GM12878 (cell line): ENCODE measurements around the gene TSHZ2. TPM values are rescaled to one million over a fixed set of nuclear protein-coding genes. Genes with fewer than 3 reads are reported as not detected.

Source experiments
- ATAC-seq: fragments of 200-7000 bp; cut with Tn5 transposase; 3 replicates; pipeline ENCODE4 v1.9.1; 2020; ENCODE audit warnings: mild to moderate bottlenecking, moderate library complexity
- BruUV-seq: library from RNA; stranded (reverse); fragments of 400-500 nt; replicated peaks from 2 replicates; lab custom pipeline; 2021; lab: Mats Ljungman, UMichigan
- CTCF ChIA-PET: fragments of 300-600 bp; sonication (Branson Sonifier 250); formaldehyde crosslinking; extraction: SDS; loops from one replicate; lab custom pipeline; 2021; ENCODE audit warnings: inconsistent platforms; lab: Yijun Ruan, JAX
- POLR2A ChIA-PET: fragments of 350-600 bp; formaldehyde crosslinking; extraction: SDS; loops from one replicate; lab custom pipeline; 2021; ENCODE audit warnings: inconsistent platforms; lab: Charles Lee
- RAD21 ChIA-PET: fragments of 300-600 bp; sonication (Branson Sonifier 250); formaldehyde crosslinking; loops from one replicate; lab custom pipeline; 2023; ENCODE audit warnings: antibody characterized with exemption; ENCODE audit not compliant: unreplicated experiment; lab: Charles Lee
- SMC1A ChIA-PET: fragments of 300-600 bp; sonication (Branson Sonifier 250); formaldehyde crosslinking; loops from one replicate; lab custom pipeline; 2023; ENCODE audit not compliant: unreplicated experiment, uncharacterized antibody; lab: Charles Lee
- DNase-seq: peaks from one replicate; pipeline ENCODE4 v3.0.0-alpha.2; 2011; ENCODE audit warnings: low read depth, low spot score
- FAIRE-seq: peaks from 3 replicates; lab custom pipeline; 2011; peaks lifted over from hg19 to GRCh38; lab: Jason Lieb, UNC
- H2AFZ ChIP-seq: 2 replicates; pipeline ENCODE4 v1.6.0; 2011; ENCODE audit warnings: low read depth, low read length, control low read depth; ENCODE audit not compliant: control insufficient read depth
- H3K27ac ChIP-seq: 2 replicates; pipeline ENCODE4 v1.5.1; 2011; ENCODE audit warnings: control low read depth; ENCODE audit not compliant: control insufficient read depth, insufficient read depth
- H3K27me3 ChIP-seq, 2 experiments: replicated peaks in 1 of 2; 2 replicates each; pipeline versions ENCODE4 v1.6.0 to v1.6.1; 2011; ENCODE audit warnings: low read length in 1 of 2; ENCODE audit not compliant: control insufficient read depth in 2 of 2, insufficient read depth in 2 of 2
- H3K36me3 ChIP-seq, 2 experiments: 2 replicates each; pipeline ENCODE4 v1.5.1; 2011; ENCODE audit warnings: low read length in 1 of 2; ENCODE audit not compliant: control insufficient read depth in 2 of 2, insufficient read depth in 2 of 2
- H3K4me1 ChIP-seq: 2 replicates; pipeline ENCODE4 v1.6.1; 2011; ENCODE audit warnings: mild to moderate bottlenecking, low read length, moderate library complexity, mixed read lengths; ENCODE audit not compliant: control insufficient read depth, insufficient read depth
- H3K4me2 ChIP-seq: 2 replicates; pipeline ENCODE4 v1.6.0; 2011; ENCODE audit warnings: control low read depth; ENCODE audit not compliant: control insufficient read depth, insufficient read depth
- H3K4me3 ChIP-seq: fragments of 200-600 bp; sonication (generic); 2 replicates; pipeline ENCODE4 v1.5.1; 2016
- H3K79me2 ChIP-seq: 2 replicates; pipeline ENCODE4 v1.6.0; 2011; ENCODE audit warnings: low read length; ENCODE audit not compliant: control insufficient read depth, insufficient read depth
- H3K9ac ChIP-seq: 2 replicates; pipeline ENCODE4 v1.8.0; 2011; ENCODE audit warnings: low read length, control low read depth, mixed read lengths; ENCODE audit not compliant: control insufficient read depth, insufficient read depth
- H3K9me3 ChIP-seq: replicated peaks from 3 replicates; pipeline ENCODE4 v1.5.1; 2011; ENCODE audit warnings: mild to moderate bottlenecking, low read length; ENCODE audit not compliant: control insufficient read depth, insufficient read depth
- H4K20me1 ChIP-seq: 2 replicates; pipeline ENCODE4 v1.6.0; 2011; ENCODE audit not compliant: control insufficient read depth, insufficient read depth
- CREM ChIP-seq: IDR thresholded peaks from 2 replicates; pipeline ENCODE4 v1.6.1; 2014; ENCODE audit warnings: antibody characterized with exemption, low read depth
- E2F4 ChIP-seq: IDR thresholded peaks from 2 replicates; pipeline ENCODE4 v1.6.1; 2012; ENCODE audit warnings: low read depth, low read length, improper control_type of control experiment
- EZH2 ChIP-seq: IDR thresholded peaks from 2 replicates; pipeline ENCODE4 v1.6.1; 2012; ENCODE audit warnings: low read depth, mild to moderate bottlenecking, control low read depth, inconsistent platforms, low read length, borderline replicate concordance; ENCODE audit not compliant: control insufficient read depth
- KAT2A ChIP-seq: conservative IDR thresholded peaks from 2 replicates; pipeline ENCODE4 v1.6.1; 2011; ENCODE audit warnings: low read depth, low read length; ENCODE audit not compliant: control insufficient read depth
- SMAD1 ChIP-seq: fragments of 450-650 bp; IDR thresholded peaks from 2 replicates; pipeline ENCODE4 v1.6.1; 2018; ENCODE audit warnings: mild to moderate bottlenecking, low read depth; ENCODE audit not compliant: partially characterized antibody
- WGBS: methylation state at CpG from one replicate; pipeline ENCODE4 v1.1.6; 2016; ENCODE audit warnings: low lambda C conversion rate; ENCODE audit not compliant: insufficient replicate concordance, insufficient coverage; ENCODE audit errors: missing lambda C conversion rate; 5-methylcytosine and 5-hydroxymethylcytosine counted together
- in situ Hi-C: fragments of 300-500 bp; cut with MboI; formaldehyde crosslinking; loops from 9 replicates; pipeline ENCODE4 v1.14.3; 2018; ENCODE audit warnings: mixed read lengths
- intact Hi-C: fragments of 100-400 bp; cut with micrococcal nuclease; formaldehyde crosslinking; loops from one replicate; pipeline ENCODE4 v1.14.2; 2022; ENCODE audit not compliant: unreplicated experiment
- polyA plus RNA-seq, 11 experiments: library from polyadenylated mRNA; depleted of rRNA in 4 of 11; unstranded in 6 of 11; stranded (reverse) in 5 of 11; fragments of >200 nt; fragmentation: Nextera tagmentation in 4 of 11; fragmentation: Illumina TruSeq in 1 of 11; extraction: Ambion mirVana in 4 of 11; extraction: Trizol in 1 of 11; gene quantifications; 1 replicate in 1 of 11; 2 replicates in 10 of 11; pipeline versions ENCODE4 v1.2.1 to v1.2.3, GENCODE V29; 2011 to 2016; ENCODE audit warnings: inconsistent platforms in 2 of 11, missing spikeins in 2 of 11, low read depth in 1 of 11
- total RNA-seq, 4 experiments: library from RNA; depleted of rRNA in 3 of 4; stranded (reverse); fragments of >200 nt in 3 of 4; fragmentation: Illumina TruSeq in 1 of 4; extraction: Trizol in 1 of 4; gene quantifications; 2 replicates each; pipeline versions ENCODE4 v1.2.1 to v1.2.3, GENCODE V29; 2013 to 2021

TSHZ2 gene
- total and polyA plus RNA-seq, 10 of the 15 experiments (the other 5 are each of a cell fraction or from before 2014, with no cell fraction given) = 0.01 to 0.86 (median 0.13) TPM; not detected in 2

- no peak overlapping the region for H3K27ac ChIP-seq
- H3K4me3 ChIP-seq = no peak overlapping the region
- ChIA-PET SMC1A (no interaction called here), CTCF (no interaction called here), RAD21 (no interaction called here), POLR2A (no interaction called here)
- no peaks in the 10 kb centered on the region for H3K36me3 ChIP-seq
- no peak overlapping the region for H3K4me2 ChIP-seq
- no peak overlapping the region for H3K9ac ChIP-seq
- no peaks in the 10 kb centered on the region for H3K27me3 ChIP-seq
- TF ChIP-seq CREM = no peak
- H3K79me2 ChIP-seq = no peaks in the 10 kb centered on the region
- in situ Hi-C loops (no loop called here), intact Hi-C loops (no loop called here)
- no TSS peak for BruUV-seq
- ATAC-seq = no peak
- no peaks in the 10 kb centered on the region for H3K9me3 ChIP-seq
- H4K20me1 ChIP-seq = no peaks in the 10 kb centered on the region
- no peak for DNase-seq
- WGBS = 55% methylated on average over 7 of the region's 7 CpGs
- no peak overlapping the region for H2AFZ ChIP-seq
- no peaks in the 10 kb centered on the region for H3K4me1 ChIP-seq
- no peak for FAIRE-seq
These were observed 97.0 kb downstream of the TSHZ2 start for GRCh38 chr20:53069132-53069531.

- Histone ChIP-seq H3K9ac (no peak overlapping the region), H3K4me1 (no peaks in the 10 kb centered on the region), H4K20me1 (no peaks in the 10 kb centered on the region), H3K4me3 (no peak overlapping the region), H3K36me3 (no peaks in the 10 kb centered on the region), H3K79me2 (no peaks in the 10 kb centered on the region), H3K9me3 (no peaks in the 10 kb centered on the region), H2AFZ (no peak overlapping the region), H3K4me2 (no peak overlapping the region), H3K27ac (no peak overlapping the region), H3K27me3 (no peaks in the 10 kb centered on the region)
- RAD21 ChIA-PET = no interaction called here
- POLR2A ChIA-PET = no interaction called here
- CTCF ChIA-PET = no interaction called here
- SMC1A ChIA-PET = no interaction called here
- TF ChIP-seq SMAD1 (no peak), EZH2 (no peak), E2F4 (no peak), KAT2A (no peak)
- ATAC-seq (no peak), FAIRE-seq (no peak), DNase-seq (no peak)
- intact Hi-C loops = no loop called here
- in situ Hi-C loops = no loop called here
- WGBS = 12% methylated on average over 4 of the region's 4 CpGs
- no TSS peak for BruUV-seq
These were observed 98.1 kb downstream of the TSHZ2 start for GRCh38 chr20:53070224-53070623.
